Measurements from ENCODE around the gene BORA.
"Not testable (repeated sequence)": the region's sequence is repeated elsewhere in the genome, so short reads cannot be mapped to it uniquely, and the experiment has no call there.

The BORA gene

GRCh38 chr13:72693832-72694231, 33.9 kb upstream of the BORA start:
- TF ChIP-seq CTCF (IDR thresholded peaks at IDR 0.05; ENCODE audit: insufficient read depth, missing control alignments): no peak

GRCh38 chr13:72694314-72694713, 33.4 kb upstream of the BORA start:
- no peak for TF ChIP-seq CTCF (IDR thresholded peaks at IDR 0.05; ENCODE audit: insufficient read depth, missing control alignments)
- FAIRE-seq: no peak
- no peak for DNase-seq (ENCODE audit: insufficient read length, low spot score)

More at GRCh38 chr13:72693832-72694231, 33.9 kb upstream of the BORA start:
- no peak for FAIRE-seq
- DNase-seq (ENCODE audit: insufficient read length, low spot score): no peak

- FAIRE-seq (no peak), DNase-seq (ENCODE audit: insufficient read length, low spot score) (no peak)
- TF ChIP-seq CTCF (IDR thresholded peaks at IDR 0.05; ENCODE audit: insufficient read depth, missing control alignments): peak; percentile 51
Measured at GRCh38 chr13:72696579-72696978, 31.1 kb upstream of the BORA start.

DNA sequence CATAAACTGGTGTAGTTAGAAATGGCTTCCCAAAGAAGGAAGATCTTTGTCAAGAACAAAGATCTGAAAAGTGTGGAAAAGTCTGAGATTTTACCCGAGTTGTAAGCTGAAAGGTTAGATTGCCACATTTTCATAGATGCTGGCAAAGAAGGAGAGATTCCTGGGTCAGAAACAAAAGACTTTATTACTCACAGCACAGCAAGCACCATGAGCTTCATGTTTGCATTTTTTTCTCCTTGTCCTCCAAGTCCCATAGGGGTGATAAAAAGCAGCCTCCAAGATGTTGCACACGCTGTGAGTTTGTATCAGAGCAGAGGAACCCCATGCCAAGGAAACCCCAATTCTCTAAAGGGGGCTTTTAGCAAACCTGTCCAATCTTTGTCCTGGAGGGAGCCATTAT, 29.6 kb upstream of the BORA start:
- no peak for DNase-seq (ENCODE audit: insufficient read length, low spot score)
- TF ChIP-seq CTCF (IDR thresholded peaks at IDR 0.05; ENCODE audit: insufficient read depth, missing control alignments): no peak
- FAIRE-seq: no peak

- DNase-seq (ENCODE audit: insufficient read length, low spot score) (no peak), FAIRE-seq (no peak)
- TF ChIP-seq CTCF (IDR thresholded peaks at IDR 0.05; ENCODE audit: insufficient read depth, missing control alignments): no peak
Measured at GRCh38 chr13:72700509-72700908, 27.2 kb upstream of the BORA start.

DNA sequence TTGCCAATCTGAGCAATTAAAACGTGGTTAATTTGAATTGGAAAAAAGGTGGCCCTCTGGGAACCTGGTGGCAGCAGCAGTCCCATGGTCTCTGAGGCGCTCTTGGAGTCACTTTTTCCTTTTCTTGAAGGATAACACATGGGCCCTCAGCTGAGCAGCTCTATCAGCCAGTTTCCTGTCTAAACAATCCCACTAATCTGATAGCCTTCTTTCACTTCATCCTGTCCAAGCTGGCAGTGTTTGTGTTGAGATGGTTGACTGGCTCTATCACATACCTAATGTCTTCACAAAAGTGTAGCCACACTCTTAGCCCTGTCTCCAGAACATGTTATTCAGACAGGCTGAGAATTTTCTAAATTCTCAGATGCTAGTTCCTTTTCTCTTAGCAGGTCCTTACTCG, 10.9 kb upstream of the BORA start:
- no peak for TF ChIP-seq CTCF (IDR thresholded peaks at IDR 0.05; ENCODE audit: insufficient read depth, missing control alignments)
- DNase-seq (ENCODE audit: insufficient read length, low spot score) (no peak), FAIRE-seq (no peak)

GRCh38 chr13:72726185-72726584, 1.5 kb upstream of the BORA start:
- DNase-seq (ENCODE audit: insufficient read length, low spot score); FAIRE-seq: not testable (repeated sequence)

DNA sequence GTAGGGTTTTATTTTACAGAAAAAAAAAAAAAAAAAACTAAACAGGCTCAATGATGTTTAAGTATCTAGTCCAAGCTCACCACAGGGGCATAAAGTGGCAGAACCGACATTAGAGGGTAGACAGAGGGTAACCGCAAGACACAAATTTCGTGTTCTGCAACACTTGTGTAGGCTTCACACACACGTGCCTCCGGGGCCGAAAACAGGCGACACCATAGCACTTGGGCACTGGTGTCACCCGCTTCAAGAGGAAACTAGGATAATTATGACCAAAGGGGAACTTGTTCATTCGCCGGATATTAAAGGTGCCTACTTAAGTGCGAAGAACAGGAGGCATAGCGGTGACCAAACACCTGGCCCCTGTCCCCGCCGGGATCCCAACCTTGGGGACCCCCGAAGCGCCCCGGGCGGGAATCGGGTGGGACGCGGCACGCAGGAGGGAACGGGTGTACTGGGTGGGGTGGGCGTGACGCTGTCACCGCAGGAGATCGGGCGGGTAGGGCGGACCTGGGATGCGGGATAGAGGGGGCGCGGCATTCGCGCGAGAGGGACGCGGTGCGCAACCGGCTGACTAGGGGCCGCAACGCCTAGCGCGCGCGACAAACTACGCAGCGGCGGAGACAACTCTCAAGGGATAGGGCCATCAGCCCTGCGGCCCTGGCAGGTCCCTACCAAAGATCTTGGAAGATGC, 852 bp upstream of the BORA start:
- TF ChIP-seq CTCF (IDR thresholded peaks at IDR 0.05; ENCODE audit: insufficient read depth, missing control alignments): no peak
- DNase-seq (ENCODE audit: insufficient read length, low spot score) (no peak), FAIRE-seq (no peak)

Measured in D721Med (cell line).